HEK293 (cell line): Measurements from ENCODE around the gene RAE1.

Experiments used
- CTCF ChIA-PET: fragments of 350-600 bp; formaldehyde crosslinking; extraction: SDS; loops from one replicate; lab custom pipeline; 2021; ENCODE audit warnings: antibody characterized with exemption; lab: Yijun Ruan, JAX
- POLR2A ChIA-PET: fragments of 300-600 bp; formaldehyde crosslinking; extraction: SDS; loops from one replicate; lab custom pipeline; 2020; ENCODE audit warnings: antibody characterized with exemption, inconsistent platforms; lab: Yijun Ruan, JAX
- H3K27ac ChIP-seq: fragments of 200-500 bp; sonication (Bioruptor generic); 2 replicates; pipeline ENCODE4 v1.5.1; 2014; ENCODE audit warnings: low read depth, low read length, control low read depth, inconsistent platforms; ENCODE audit errors: extremely low read depth
- H3K36me3 ChIP-seq, 2 experiments: fragments of 200-500 bp in 1 of 2; sonication (Bioruptor generic) in 1 of 2; 1 replicate in 1 of 2; 2 replicates in 1 of 2; pipeline ENCODE4 v1.5.1; 2014 to 2017; ENCODE audit warnings: inconsistent platforms in 2 of 2, low read length in 2 of 2; ENCODE audit not compliant: control insufficient read depth in 2 of 2, insufficient read depth in 1 of 2
- H3K4me1 ChIP-seq: fragments of 200-500 bp; sonication (Bioruptor generic); 2 replicates; pipeline ENCODE4 v1.5.1; 2014; ENCODE audit warnings: mild to moderate bottlenecking, low read length, inconsistent platforms; ENCODE audit not compliant: control insufficient read depth, insufficient read depth
- H3K4me3 ChIP-seq: 2 replicates; pipeline ENCODE4 v1.5.1; 2011; ENCODE audit warnings: low read depth, mild to moderate bottlenecking, control low read depth, low read length, moderate library complexity
- H3K9me3 ChIP-seq: fragments of 200-500 bp; sonication (Bioruptor generic); 2 replicates; pipeline ENCODE4 v1.5.1; 2014; ENCODE audit warnings: low read depth, low read length, inconsistent platforms; ENCODE audit not compliant: control insufficient read depth, insufficient read depth
- GLIS1 ChIP-seq: fragments of 450-650 bp; formaldehyde crosslinking; IDR thresholded peaks from 2 replicates; pipeline ENCODE4 v1.5.1; 2016; ENCODE audit warnings: missing biosample characterization, missing genetic modification characterization
- GLIS2 ChIP-seq: fragments of 450-650 bp; formaldehyde crosslinking; IDR thresholded peaks from 2 replicates; pipeline ENCODE4 v1.5.1; 2016; ENCODE audit warnings: missing biosample characterization, missing genetic modification characterization
- HOXA7 ChIP-seq: sonication (generic); formaldehyde crosslinking; IDR thresholded peaks from 2 replicates; pipeline ENCODE4 v1.8.1; 2022; ENCODE audit warnings: missing genetic modification reagents, borderline replicate concordance
- OSR2 ChIP-seq: fragments of 450-650 bp; formaldehyde crosslinking; IDR thresholded peaks from 2 replicates; pipeline ENCODE4 v1.5.1; 2016; ENCODE audit warnings: missing biosample characterization, missing genetic modification characterization
- TRIM28 ChIP-seq: IDR thresholded peaks from 2 replicates; pipeline ENCODE4 v1.6.1; 2011; ENCODE audit warnings: low read length, control low read depth, borderline replicate concordance
- WT1 ChIP-seq: fragments of 450-650 bp; formaldehyde crosslinking; IDR thresholded peaks from 2 replicates; pipeline ENCODE4 v1.5.1; 2016; ENCODE audit warnings: missing biosample characterization, missing genetic modification characterization
- YY1 ChIP-seq: fragments of 450-650 bp; formaldehyde crosslinking; IDR thresholded peaks from 2 replicates; pipeline ENCODE4 v1.5.1; 2018; ENCODE audit warnings: missing biosample characterization, missing genetic modification characterization
- ZIC2 ChIP-seq: fragments of 450-650 bp; formaldehyde crosslinking; IDR thresholded peaks from 2 replicates; pipeline ENCODE4 v1.5.1; 2016; ENCODE audit warnings: missing biosample characterization, missing genetic modification characterization
- ZNF16 ChIP-seq: fragments of 450-650 bp; formaldehyde crosslinking; IDR thresholded peaks from 2 replicates; pipeline ENCODE4 v1.5.1; 2016; ENCODE audit warnings: low read depth, missing biosample characterization, missing genetic modification characterization
- ZNF214 ChIP-seq: fragments of 450-650 bp; formaldehyde crosslinking; IDR thresholded peaks from 2 replicates; pipeline ENCODE4 v1.5.1; 2017; ENCODE audit warnings: missing biosample characterization, mild to moderate bottlenecking, missing genetic modification characterization, borderline replicate concordance
- ZNF266 ChIP-seq: fragments of 450-650 bp; formaldehyde crosslinking; IDR thresholded peaks from 2 replicates; pipeline ENCODE4 v1.5.1; 2016; ENCODE audit warnings: missing biosample characterization, missing genetic modification characterization, low read depth
- ZNF324 ChIP-seq: fragments of 450-650 bp; formaldehyde crosslinking; IDR thresholded peaks from 2 replicates; pipeline ENCODE4 v1.5.1; 2016; ENCODE audit warnings: missing biosample characterization, missing genetic modification characterization
- ZNF426 ChIP-seq: fragments of 450-650 bp; formaldehyde crosslinking; IDR thresholded peaks from 2 replicates; pipeline ENCODE4 v1.5.1; 2017; ENCODE audit warnings: missing biosample characterization, missing genetic modification characterization, mild to moderate bottlenecking, inconsistent platforms, moderate library complexity
- ZNF514 ChIP-seq: fragments of 450-650 bp; formaldehyde crosslinking; IDR thresholded peaks from 2 replicates; pipeline ENCODE4 v1.5.1; 2016; ENCODE audit warnings: missing biosample characterization, missing genetic modification characterization
- ZNF560 ChIP-seq: fragments of 450-650 bp; formaldehyde crosslinking; IDR thresholded peaks from 2 replicates; pipeline ENCODE4 v1.5.1; 2017; ENCODE audit warnings: missing biosample characterization, missing genetic modification characterization, borderline replicate concordance
- ZNF792 ChIP-seq: fragments of 450-650 bp; formaldehyde crosslinking; IDR thresholded peaks from 2 replicates; pipeline ENCODE4 v1.5.1; 2016; ENCODE audit warnings: missing biosample characterization, missing genetic modification characterization
- TF ChIP-seq, protein P1 (sequence below): fragments of 450-650 bp; formaldehyde crosslinking; IDR thresholded peaks from 2 replicates; pipeline ENCODE4 v1.5.1; 2017; ENCODE audit warnings: missing biosample characterization, missing genetic modification characterization
- TF ChIP-seq, protein P2 (sequence below): IDR thresholded peaks from 2 replicates; pipeline ENCODE4 v1.6.1; 2011; ENCODE audit warnings: mild to moderate bottlenecking, low read depth, low read length, borderline replicate concordance
- TF ChIP-seq, protein P3 (sequence below): fragments of 450-650 bp; formaldehyde crosslinking; IDR thresholded peaks from 2 replicates; pipeline ENCODE4 v1.5.1; 2017; ENCODE audit warnings: missing biosample characterization, mild to moderate bottlenecking, missing genetic modification characterization, moderate library complexity

The RAE1 gene

DNA sequence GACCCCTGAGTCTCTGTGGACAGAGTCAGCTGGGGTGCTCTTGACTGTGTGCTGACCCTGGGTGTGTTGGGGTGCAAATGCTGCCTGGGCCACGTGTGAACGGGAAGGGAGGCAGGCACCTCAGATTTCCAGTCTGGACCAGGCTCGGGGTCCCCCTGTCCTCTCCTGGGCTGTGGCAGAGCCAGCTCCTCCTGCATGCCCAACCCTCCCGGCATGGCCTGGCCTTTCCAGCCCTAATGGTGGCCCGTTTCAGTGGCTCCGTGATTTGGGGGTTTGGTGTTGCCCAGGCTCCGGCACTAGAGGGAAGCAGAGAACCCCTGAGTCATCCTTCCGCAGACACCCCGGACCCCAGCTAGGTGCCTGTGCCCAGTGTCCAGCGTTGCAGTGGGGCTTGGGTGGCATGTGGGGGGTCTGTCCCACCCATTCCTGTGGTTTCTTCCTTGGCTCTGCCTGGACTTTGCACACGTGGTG lies 49.2 kb downstream of the RAE1 start:
- TF ChIP-seq ZNF266 (tag by site-specific recombination) (no peak), YY1 (tag by site-specific recombination) (no peak), ZNF16 (tag by site-specific recombination) (no peak), ZNF514 (tag by site-specific recombination) (no peak), ZNF560 (tag by site-specific recombination) (no peak), WT1 (tag by site-specific recombination) (no peak), HOXA7 (CRISPR knock-in tag) (no peak)
- TF ChIP-seq, protein P1, sequence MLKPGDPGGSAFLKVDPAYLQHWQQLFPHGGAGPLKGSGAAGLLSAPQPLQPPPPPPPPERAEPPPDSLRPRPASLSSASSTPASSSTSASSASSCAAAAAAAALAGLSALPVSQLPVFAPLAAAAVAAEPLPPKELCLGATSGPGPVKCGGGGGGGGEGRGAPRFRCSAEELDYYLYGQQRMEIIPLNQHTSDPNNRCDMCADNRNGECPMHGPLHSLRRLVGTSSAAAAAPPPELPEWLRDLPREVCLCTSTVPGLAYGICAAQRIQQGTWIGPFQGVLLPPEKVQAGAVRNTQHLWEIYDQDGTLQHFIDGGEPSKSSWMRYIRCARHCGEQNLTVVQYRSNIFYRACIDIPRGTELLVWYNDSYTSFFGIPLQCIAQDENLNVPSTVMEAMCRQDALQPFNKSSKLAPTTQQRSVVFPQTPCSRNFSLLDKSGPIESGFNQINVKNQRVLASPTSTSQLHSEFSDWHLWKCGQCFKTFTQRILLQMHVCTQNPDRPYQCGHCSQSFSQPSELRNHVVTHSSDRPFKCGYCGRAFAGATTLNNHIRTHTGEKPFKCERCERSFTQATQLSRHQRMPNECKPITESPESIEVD (tag by site-specific recombination) = no peak
- TF ChIP-seq, protein P2, sequence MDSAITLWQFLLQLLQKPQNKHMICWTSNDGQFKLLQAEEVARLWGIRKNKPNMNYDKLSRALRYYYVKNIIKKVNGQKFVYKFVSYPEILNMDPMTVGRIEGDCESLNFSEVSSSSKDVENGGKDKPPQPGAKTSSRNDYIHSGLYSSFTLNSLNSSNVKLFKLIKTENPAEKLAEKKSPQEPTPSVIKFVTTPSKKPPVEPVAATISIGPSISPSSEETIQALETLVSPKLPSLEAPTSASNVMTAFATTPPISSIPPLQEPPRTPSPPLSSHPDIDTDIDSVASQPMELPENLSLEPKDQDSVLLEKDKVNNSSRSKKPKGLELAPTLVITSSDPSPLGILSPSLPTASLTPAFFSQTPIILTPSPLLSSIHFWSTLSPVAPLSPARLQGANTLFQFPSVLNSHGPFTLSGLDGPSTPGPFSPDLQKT = no peak
- TF ChIP-seq, all 188 proteins: peak for 0
- no peaks in the 10 kb centered on the region for H3K4me1 ChIP-seq
- no peak overlapping the region for H3K4me3 ChIP-seq
- no peak overlapping the region for H3K27ac ChIP-seq
- H3K36me3 ChIP-seq = peaks cover 0 to 98% of the 10 kb centered on the region in 2 experiments; a peak in 2 of 3 replicates
- POLR2A ChIA-PET = no interaction called here
- H3K9me3 ChIP-seq = no peaks in the 10 kb centered on the region
- CTCF ChIA-PET = no interaction called here

DNA sequence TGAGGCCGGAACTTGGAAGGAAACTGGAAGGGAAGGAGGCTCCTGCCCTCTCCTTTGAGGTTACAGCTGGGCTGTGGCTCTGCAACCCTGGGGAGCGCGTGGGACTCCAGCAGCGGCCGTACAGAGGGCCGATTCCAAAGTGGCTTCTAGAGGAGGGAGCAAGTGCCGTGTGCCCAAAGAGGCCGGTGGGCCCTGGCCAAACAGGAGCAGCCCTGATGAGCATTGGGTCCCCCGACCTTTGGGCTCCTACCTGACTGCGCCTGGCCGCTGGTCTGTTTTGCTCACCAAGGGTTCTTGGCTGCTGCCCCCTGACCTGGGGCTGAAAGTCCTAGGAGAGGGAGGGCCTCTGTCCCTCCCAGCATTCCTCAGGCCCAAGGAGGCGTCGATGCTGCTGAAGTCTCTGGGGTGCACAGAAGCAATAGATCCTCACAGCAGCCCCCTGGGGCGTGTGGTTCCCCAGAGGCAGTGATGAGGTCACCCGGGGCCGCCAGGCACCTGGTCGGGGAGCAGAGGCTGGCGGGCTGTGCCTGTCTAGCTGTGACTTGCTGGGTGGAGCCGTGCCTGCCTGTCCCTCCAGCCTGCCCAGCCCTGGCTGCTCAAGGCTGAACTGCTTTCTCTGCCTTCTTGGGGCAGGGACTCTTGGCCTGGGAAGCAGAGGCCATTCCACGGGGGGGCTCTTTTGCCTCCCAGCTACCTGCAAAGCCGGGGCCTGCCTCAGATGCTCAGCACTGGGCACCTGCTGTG lies 49.9 kb downstream of the RAE1 start:
- no peak overlapping the region for H3K27ac ChIP-seq
- H3K4me1 ChIP-seq = no peaks in the 10 kb centered on the region
- H3K36me3 ChIP-seq = peaks cover 0 to 98% of the 10 kb centered on the region in 2 experiments; a peak in 2 of 3 replicates
- no peak overlapping the region for H3K4me3 ChIP-seq
- ChIA-PET POLR2A (interaction anchor here (2.0 kb wide), 1 partner anchor 10 kb away, joined by 4 read pairs; the partner anchor contains the start of gene RBM38), CTCF (interaction anchor here (0.7 kb wide), 1 partner anchor 12 kb away, joined by 4 read pairs; no protein-coding TSS in a partner anchor)
- no peaks in the 10 kb centered on the region for H3K9me3 ChIP-seq
- no peak for TF ChIP-seq ZNF426 (tag by site-specific recombination)
- peak; percentile 22; the same call in 1 of the 2 replicates for TF ChIP-seq GLIS2 (tag by site-specific recombination)
- TF ChIP-seq GLIS1 (tag by site-specific recombination) = 0 out of 2 replicates have a peak, but pooled peaks have one; percentile 11
- peak; percentile 78 for TF ChIP-seq ZIC2 (tag by site-specific recombination)
- no peak for TF ChIP-seq ZNF792 (tag by site-specific recombination)
- TF ChIP-seq, protein P3, sequence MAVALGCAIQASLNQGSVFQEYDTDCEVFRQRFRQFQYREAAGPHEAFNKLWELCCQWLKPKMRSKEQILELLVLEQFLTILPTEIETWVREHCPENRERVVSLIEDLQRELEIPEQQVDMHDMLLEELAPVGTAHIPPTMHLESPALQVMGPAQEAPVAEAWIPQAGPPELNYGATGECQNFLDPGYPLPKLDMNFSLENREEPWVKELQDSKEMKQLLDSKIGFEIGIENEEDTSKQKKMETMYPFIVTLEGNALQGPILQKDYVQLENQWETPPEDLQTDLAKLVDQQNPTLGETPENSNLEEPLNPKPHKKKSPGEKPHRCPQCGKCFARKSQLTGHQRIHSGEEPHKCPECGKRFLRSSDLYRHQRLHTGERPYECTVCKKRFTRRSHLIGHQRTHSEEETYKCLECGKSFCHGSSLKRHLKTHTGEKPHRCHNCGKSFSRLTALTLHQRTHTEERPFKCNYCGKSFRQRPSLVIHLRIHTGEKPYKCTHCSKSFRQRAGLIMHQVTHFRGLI (tag by site-specific recombination) = no peak
- TF ChIP-seq ZNF214 (tag by site-specific recombination) = no peak
- no peak for TF ChIP-seq OSR2
- no peak for TF ChIP-seq ZNF324 (tag by site-specific recombination)
- no peak for TF ChIP-seq TRIM28
